ENCODE results near the gene C19orf81.
A peak's percentile ranks its signal among the peaks of the same experiment; 100 is the strongest.

Gene C19orf81

DNA sequence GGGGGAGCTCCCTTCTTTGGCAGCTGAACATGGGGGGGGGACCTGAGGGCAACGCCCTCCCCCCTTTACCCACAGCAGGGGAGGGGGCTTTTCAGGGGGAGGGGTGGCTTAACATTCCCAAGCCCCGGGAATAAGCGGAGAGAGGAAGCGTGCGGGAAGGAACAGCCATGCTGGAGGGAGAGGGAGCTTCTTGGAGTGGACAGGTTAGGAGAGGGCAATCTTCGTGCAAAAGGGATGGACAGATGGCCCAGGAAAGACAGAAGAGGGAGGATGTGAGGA is 10.8 kb downstream of the C19orf81 start:
- Mint-ChIP-seq H3K27ac (no peak overlapping the region), H3K4me1 (ENCODE audit: low read depth) (peaks cover 21% of the 10 kb centered on the region), H3K27me3 (peaks cover 79% of the 10 kb centered on the region), H3K9me3 (peaks cover 15% of the 10 kb centered on the region), H3K36me3 (ENCODE audit: low read depth) (peaks cover 8% of the 10 kb centered on the region), H3K4me3 (no peak overlapping the region)
- DNase-seq: no peak

DNA sequence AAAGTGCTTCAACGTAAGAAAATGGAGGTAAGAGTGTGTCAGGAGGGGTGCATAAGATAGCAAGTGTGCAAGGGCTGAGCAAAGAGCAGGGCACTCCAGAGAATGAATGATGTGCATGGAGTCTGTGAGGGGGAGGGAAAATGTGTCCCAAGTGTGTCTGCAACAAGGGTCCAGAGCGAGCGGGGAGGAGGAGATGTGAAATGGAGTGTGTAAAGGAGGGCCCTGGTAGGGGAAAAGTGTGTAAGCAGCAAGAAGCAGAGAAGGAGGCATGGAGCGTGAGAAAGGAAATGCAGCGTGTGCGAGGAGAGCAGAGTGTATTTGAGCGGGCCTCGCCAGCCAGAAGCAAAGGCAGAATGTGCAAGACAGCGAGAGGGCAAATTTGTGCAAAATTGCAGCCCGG is 11.8 kb downstream of the C19orf81 start:
- Mint-ChIP-seq H3K4me1 (ENCODE audit: low read depth) (peaks cover 21% of the 10 kb centered on the region), H3K27me3 (peaks cover 77% of the 10 kb centered on the region), H3K36me3 (ENCODE audit: low read depth) (peaks cover 8% of the 10 kb centered on the region), H3K4me3 (no peak overlapping the region), H3K9me3 (peaks cover 15% of the 10 kb centered on the region), H3K27ac (no peak overlapping the region)
- DNase-seq: no peak

GRCh38 chr19:50661766-50662650 is 12.8 kb downstream of the C19orf81 start:
- peaks cover 8% of the 10 kb centered on the region for H3K36me3 Mint-ChIP-seq (ENCODE audit: low read depth)
- H3K27ac Mint-ChIP-seq: no peak overlapping the region
- H3K27me3 Mint-ChIP-seq: peaks cover 70% of the 10 kb centered on the region
- no peak for DNase-seq
- H3K9me3 Mint-ChIP-seq: peaks cover 15% of the 10 kb centered on the region
- no peak overlapping the region for H3K4me3 Mint-ChIP-seq
- H3K4me1 Mint-ChIP-seq (ENCODE audit: low read depth): peaks cover 21% of the 10 kb centered on the region

- H3K9me3 Mint-ChIP-seq: peaks cover 7% of the 10 kb centered on the region
- peaks cover 62% of the 10 kb centered on the region for H3K27me3 Mint-ChIP-seq
- no peak overlapping the region for H3K4me3 Mint-ChIP-seq
- peaks cover 4% of the 10 kb centered on the region for H3K36me3 Mint-ChIP-seq (ENCODE audit: low read depth)
- peaks cover 12% of the 10 kb centered on the region for H3K4me1 Mint-ChIP-seq (ENCODE audit: low read depth)
- no peak for DNase-seq
- H3K27ac Mint-ChIP-seq: no peak overlapping the region
These were observed 13.6 kb downstream of the C19orf81 start for GRCh38 chr19:50662651-50663481.

DNA sequence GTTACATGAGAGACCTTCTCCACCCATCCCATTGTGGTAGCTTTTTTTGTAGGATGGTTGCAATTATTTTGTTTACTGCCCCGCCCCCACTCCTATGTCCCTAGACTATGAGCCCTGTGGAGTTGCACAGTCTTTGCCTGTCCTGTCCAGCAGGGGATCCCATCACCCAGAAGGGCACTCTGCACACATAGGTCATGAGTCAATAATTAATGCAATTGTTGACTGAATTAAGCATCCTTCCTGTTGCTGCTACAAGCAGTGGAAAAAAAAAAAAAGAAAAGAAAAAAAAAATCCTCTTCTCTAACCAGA is 14.2 kb downstream of the C19orf81 start:
- Mint-ChIP-seq H3K27ac (no peak overlapping the region), H3K27me3 (peaks cover 56% of the 10 kb centered on the region), H3K4me3 (no peak overlapping the region), H3K9me3 (peaks cover 2% of the 10 kb centered on the region), H3K4me1 (ENCODE audit: low read depth) (peaks cover 7% of the 10 kb centered on the region), H3K36me3 (ENCODE audit: low read depth) (peaks cover under 1% of the 10 kb centered on the region)
- DNase-seq: no peak

- Mint-ChIP-seq H3K36me3 (ENCODE audit: low read depth) (no peaks in the 10 kb centered on the region), H3K4me1 (ENCODE audit: low read depth) (peaks cover 1% of the 10 kb centered on the region), H3K27me3 (peaks cover 55% of the 10 kb centered on the region), H3K27ac (no peak overlapping the region), H3K9me3 (no peaks in the 10 kb centered on the region), H3K4me3 (no peak overlapping the region)
- no peak for DNase-seq
These were observed 15.0 kb downstream of the C19orf81 start for GRCh38 chr19:50664204-50664603.

DNA sequence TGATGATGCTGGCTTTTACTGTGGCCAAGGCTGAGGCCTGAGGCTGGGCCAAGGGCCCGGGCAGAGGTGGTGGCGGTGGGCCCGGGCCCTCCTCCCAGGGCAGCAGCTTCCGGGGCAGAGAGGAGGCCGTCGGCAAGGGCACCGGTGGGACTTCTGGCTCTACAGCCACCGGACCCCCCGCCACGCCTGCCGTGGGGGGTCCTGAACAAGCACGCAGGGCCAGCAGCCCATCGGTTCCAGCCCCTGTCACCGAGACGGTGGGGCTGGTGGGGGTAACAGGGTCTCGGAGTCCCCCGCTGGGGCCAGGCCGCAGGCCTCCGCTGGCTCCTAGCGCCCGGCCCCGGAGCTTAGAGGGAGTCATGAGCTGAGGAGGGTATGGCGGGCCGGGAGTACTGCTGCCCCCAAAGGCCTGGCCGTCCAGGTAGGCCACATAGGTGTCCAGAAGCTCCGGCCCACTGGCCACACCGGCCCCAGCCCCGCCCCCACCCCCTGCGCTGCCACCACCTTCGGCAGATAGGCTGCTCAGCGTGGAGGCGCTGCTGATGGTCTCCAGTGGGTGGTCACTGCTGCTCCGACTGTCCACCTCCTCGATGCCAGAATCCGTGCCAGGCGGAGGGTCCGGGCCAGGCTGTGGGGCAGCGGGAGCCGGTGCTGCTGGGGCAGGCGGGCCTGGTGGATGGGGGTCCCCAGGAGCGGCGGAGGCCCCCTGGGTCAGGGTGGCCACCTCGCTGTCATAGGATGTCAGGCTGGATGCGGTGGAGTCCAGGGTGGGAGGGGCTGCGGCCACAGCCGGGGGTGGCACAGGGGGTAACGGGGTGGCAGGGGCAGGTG is 17.3 kb downstream of the C19orf81 start:
- H3K4me1 Mint-ChIP-seq (ENCODE audit: low read depth): no peaks in the 10 kb centered on the region
- peaks cover 60% of the 10 kb centered on the region for H3K27me3 Mint-ChIP-seq
- H3K4me3 Mint-ChIP-seq: no peak overlapping the region
- no peaks in the 10 kb centered on the region for H3K9me3 Mint-ChIP-seq
- H3K36me3 Mint-ChIP-seq (ENCODE audit: low read depth): no peaks in the 10 kb centered on the region
- no peak overlapping the region for H3K27ac Mint-ChIP-seq
- no peak for DNase-seq

DNA sequence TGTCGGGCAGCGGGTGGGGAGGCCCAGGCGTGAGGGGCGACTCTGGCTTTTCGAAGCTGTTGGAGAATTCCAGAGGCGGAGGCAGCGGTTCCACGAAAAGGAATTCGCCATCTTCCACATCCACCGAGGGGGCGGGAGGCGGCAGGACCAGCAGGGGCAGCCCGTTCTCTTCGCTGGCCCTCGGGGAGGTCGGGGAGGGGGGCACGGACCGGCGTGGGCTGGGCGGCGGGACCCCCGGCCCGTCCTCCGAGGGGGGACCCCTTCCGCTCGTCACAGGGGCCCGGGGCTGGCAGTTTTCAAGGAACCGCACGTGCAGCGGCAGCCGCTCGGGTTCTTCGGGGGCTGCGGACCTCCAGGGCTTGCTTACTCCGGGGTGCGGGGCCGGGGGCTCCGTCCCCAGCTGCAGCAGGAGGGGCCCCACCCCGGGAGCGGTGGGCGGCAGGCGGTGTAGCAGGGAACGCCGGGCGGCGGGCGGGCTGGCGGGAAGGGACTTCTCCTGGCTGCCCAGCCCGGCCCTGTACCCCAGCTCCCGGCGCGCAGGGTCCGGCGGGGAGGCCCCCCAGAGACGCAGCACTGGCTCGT is 18.0 kb downstream of the C19orf81 start:
- Mint-ChIP-seq H3K36me3 (ENCODE audit: low read depth) (no peaks in the 10 kb centered on the region), H3K4me1 (ENCODE audit: low read depth) (no peaks in the 10 kb centered on the region), H3K27ac (no peak overlapping the region), H3K27me3 (peaks cover 60% of the 10 kb centered on the region), H3K4me3 (no peak overlapping the region), H3K9me3 (no peaks in the 10 kb centered on the region)
- DNase-seq: no peak

DNA sequence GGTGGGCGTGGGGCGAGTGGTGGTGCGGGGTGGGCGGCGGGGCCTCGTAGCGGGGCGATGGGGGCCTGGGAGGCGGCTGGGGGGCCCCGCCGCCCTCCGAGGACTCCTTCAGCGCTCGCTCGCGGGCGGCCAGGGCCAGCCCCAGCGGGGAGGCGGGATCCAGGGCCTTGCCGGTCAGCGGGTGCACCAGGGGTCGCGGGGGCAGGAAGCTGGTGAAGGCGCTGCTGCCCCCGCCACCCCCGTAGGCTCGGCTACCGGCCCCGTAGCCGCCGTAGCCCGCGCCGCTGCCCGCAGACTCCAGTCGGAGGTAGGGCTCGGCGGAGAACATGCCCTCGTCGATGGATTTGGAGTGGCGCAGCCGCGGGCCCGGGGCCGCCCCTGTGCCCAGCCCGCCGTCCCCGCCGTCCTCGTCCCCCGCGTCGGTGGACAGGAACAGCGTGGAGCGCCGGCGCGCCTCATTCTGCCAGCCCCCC is 18.6 kb downstream of the C19orf81 start:
- Mint-ChIP-seq H3K36me3 (ENCODE audit: low read depth) (no peaks in the 10 kb centered on the region), H3K4me1 (ENCODE audit: low read depth) (no peaks in the 10 kb centered on the region), H3K27me3 (peaks cover 59% of the 10 kb centered on the region), H3K4me3 (no peak overlapping the region), H3K27ac (no peak overlapping the region), H3K9me3 (no peaks in the 10 kb centered on the region)
- no peak for DNase-seq

GRCh38 chr19:50668416-50668815 is 19.2 kb downstream of the C19orf81 start:
- no peak overlapping the region for H3K27ac Mint-ChIP-seq
- H3K27me3 Mint-ChIP-seq: peaks cover 60% of the 10 kb centered on the region
- H3K4me3 Mint-ChIP-seq: no peak overlapping the region
- no peaks in the 10 kb centered on the region for H3K9me3 Mint-ChIP-seq
- H3K36me3 Mint-ChIP-seq (ENCODE audit: low read depth): no peaks in the 10 kb centered on the region
- no peak for DNase-seq
- no peaks in the 10 kb centered on the region for H3K4me1 Mint-ChIP-seq (ENCODE audit: low read depth)

DNA sequence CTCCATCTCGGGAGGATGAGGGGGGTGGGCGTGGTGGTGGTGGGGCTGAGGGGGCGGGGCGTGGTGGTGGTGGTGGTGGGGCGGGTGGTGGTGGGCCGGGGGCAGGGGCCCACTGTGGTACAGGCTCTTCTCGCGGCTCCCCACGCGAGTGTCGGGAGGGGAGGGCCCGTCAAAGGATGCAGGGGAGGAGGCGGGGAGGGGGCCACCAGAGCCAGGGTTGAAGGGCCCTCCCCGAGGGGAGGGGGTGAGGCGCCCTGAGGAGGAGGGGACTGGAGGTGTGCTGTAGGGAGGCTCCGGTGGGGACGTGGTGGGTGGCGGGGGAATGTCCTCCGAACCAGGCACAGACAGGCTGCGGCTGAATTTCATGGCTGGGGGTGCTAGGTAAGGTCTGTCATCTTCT is 19.6 kb downstream of the C19orf81 start:
- H3K9me3 Mint-ChIP-seq: no peaks in the 10 kb centered on the region
- no peak overlapping the region for H3K4me3 Mint-ChIP-seq
- DNase-seq: no peak
- H3K27me3 Mint-ChIP-seq: peaks cover 62% of the 10 kb centered on the region
- H3K27ac Mint-ChIP-seq: no peak overlapping the region
- H3K4me1 Mint-ChIP-seq (ENCODE audit: low read depth): no peaks in the 10 kb centered on the region
- no peaks in the 10 kb centered on the region for H3K36me3 Mint-ChIP-seq (ENCODE audit: low read depth)

DNA sequence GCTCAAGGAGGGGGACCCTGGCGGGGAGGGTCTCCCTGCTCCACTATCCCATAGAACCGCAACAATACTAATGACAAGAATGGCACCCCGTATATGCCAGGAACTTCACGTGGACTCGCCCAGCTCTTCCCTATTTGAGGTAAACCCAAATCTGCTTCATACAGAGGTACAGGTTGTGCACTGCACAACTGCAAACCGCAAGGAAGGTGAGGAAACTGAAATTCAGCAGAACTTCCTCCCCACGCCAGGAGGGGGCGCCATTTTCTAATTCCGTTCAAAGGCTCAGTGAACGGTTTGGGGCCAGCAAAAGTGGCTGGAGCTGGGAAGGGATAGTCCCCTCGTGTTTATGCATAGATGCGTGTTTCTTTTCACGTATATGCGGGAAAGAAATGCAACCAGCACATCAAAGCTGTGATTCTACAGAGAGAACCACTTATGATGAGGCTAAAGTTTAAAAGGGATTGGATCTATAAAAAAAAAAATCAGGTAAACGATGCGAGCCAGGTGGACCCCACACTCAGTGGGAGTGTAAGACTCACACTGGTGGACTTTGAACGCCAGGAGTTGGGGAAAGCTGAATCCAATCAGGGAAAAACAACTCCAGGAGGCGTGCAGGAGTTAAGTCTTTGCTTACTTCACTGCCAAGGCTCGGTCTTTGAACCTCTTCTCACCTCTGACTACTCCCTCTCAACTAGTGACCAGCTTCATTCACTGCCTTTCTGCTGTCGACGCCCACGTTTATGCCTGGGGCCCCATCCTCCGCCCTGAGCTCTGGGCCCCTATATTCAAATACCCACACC is 20.3 kb downstream of the C19orf81 start:
- Mint-ChIP-seq H3K4me1 (ENCODE audit: low read depth) (no peaks in the 10 kb centered on the region), H3K27ac (no peak overlapping the region), H3K36me3 (ENCODE audit: low read depth) (no peaks in the 10 kb centered on the region), H3K9me3 (no peaks in the 10 kb centered on the region), H3K27me3 (peaks cover 62% of the 10 kb centered on the region), H3K4me3 (no peak overlapping the region)
- peak; percentile 61 for DNase-seq

DNA sequence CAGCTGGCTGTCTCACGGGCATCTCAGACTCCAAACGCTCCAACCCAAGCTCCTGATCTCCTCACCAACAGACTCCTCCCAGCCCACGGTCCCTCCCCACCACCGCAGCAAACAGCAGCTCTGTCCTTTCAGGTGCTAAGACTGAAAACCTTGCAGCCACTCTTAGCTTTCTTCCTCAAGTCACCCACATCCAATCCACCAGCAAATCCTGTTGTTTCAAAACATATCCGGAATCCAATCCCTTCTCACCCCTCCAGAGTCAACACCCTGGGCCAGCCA is 20.8 kb downstream of the C19orf81 start:
- H3K4me1 Mint-ChIP-seq (ENCODE audit: low read depth): no peaks in the 10 kb centered on the region
- no peak for DNase-seq
- no peaks in the 10 kb centered on the region for H3K9me3 Mint-ChIP-seq
- no peak overlapping the region for H3K27ac Mint-ChIP-seq
- no peak overlapping the region for H3K4me3 Mint-ChIP-seq
- peaks cover 59% of the 10 kb centered on the region for H3K27me3 Mint-ChIP-seq
- H3K36me3 Mint-ChIP-seq (ENCODE audit: low read depth): no peaks in the 10 kb centered on the region

DNA sequence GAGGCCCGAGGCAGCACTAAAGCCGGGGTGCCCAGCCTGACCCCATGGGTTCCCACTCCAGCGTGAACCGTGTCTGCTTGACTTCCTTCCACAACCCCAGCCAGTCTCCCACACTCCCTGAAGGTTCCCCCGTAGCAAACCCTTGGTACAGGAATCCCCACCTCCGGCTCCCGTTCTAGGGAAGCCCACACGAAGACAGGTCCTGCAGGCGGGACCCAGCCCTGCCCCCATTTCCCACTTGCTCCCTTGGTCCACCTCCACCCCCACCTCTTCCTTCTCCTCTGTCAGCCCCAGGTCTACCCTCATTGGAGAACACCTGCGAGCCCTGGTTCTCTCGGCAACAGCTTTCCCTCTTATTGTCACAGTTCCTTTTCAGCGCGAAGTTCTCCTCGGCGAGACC is 23.9 kb downstream of the C19orf81 start:
- Mint-ChIP-seq H3K36me3 (ENCODE audit: low read depth) (no peaks in the 10 kb centered on the region), H3K27me3 (peaks cover 71% of the 10 kb centered on the region), H3K4me3 (no peak overlapping the region), H3K4me1 (ENCODE audit: low read depth) (no peaks in the 10 kb centered on the region), H3K9me3 (no peaks in the 10 kb centered on the region), H3K27ac (no peak overlapping the region)
- no peak for DNase-seq

All from activated T-cell treated with anti-CD3 and anti-CD28 coated beads, Interleukin-2, amount 50 U/mL, for 24 hours (primary cell).